NCI-H146 (cell line): Measurements from ENCODE around the gene LRRC45.
"Not testable (repeated sequence)": the region's sequence is repeated elsewhere in the genome, so short reads cannot be mapped to it uniquely, and the experiment has no call there.

Experiments
- DNase-seq: peaks from one replicate; lab custom pipeline; 2025; lab: John Stamatoyannopoulos, UW

LRRC45 gene

GRCh38 chr17:82035488-82035887 is 12.4 kb downstream of the LRRC45 start:
- no peak for DNase-seq

GRCh38 chr17:82035956-82036633 is 13.0 kb downstream of the LRRC45 start:
- DNase-seq: no peak

GRCh38 chr17:82036634-82037091 is 13.6 kb downstream of the LRRC45 start:
- DNase-seq: no peak

GRCh38 chr17:82037092-82037888 is 14.2 kb downstream of the LRRC45 start, which contains the start of gene DCXR:
Gene DCXR, minus strand, starts transcription at chr17:82037697. Its CDS starts 15 bp downstream, at chr17:82037682.
- DNase-seq: peak; percentile 97

GRCh38 chr17:82037889-82038195 is 14.7 kb downstream of the LRRC45 start:
- DNase-seq: no peak

- not testable (repeated sequence) for DNase-seq
Measured at GRCh38 chr17:82038796-82039409, 15.8 kb downstream of the LRRC45 start.

- DNase-seq: no peak
Measured at GRCh38 chr17:82039695-82040299, 16.7 kb downstream of the LRRC45 start.

GRCh38 chr17:82041144-82041814 is 18.2 kb downstream of the LRRC45 start:
- no peak for DNase-seq

GRCh38 chr17:82042649-82043048 is 19.5 kb downstream of the LRRC45 start:
- DNase-seq: no peak

- no peak for DNase-seq
Measured at GRCh38 chr17:82043507-82043906, 20.4 kb downstream of the LRRC45 start.

GRCh38 chr17:82045936-82046484 is 22.9 kb downstream of the LRRC45 start:
- no peak for DNase-seq

- DNase-seq: no peak
Measured at GRCh38 chr17:82046903-82047302, 23.8 kb downstream of the LRRC45 start.

- DNase-seq: no peak
Measured at GRCh38 chr17:82047379-82047778, 24.3 kb downstream of the LRRC45 start.

GRCh38 chr17:82047914-82048570 is 24.9 kb downstream of the LRRC45 start:
- no peak for DNase-seq

GRCh38 chr17:82048571-82048971 is 25.5 kb downstream of the LRRC45 start:
- no peak for DNase-seq

GRCh38 chr17:82049106-82049505 is 26.0 kb downstream of the LRRC45 start:
- no peak for DNase-seq

- DNase-seq: no peak
Measured at GRCh38 chr17:82049521-82049971, 26.4 kb downstream of the LRRC45 start.

- DNase-seq: no peak
Measured at GRCh38 chr17:82050152-82050760, 27.2 kb downstream of the LRRC45 start.

- DNase-seq: peak; percentile 30
Measured at GRCh38 chr17:82050761-82051641, 27.9 kb downstream of the LRRC45 start.
